ENCODE measurements around the gene ANKFN1.

ANKFN1 gene

GRCh38 chr17:56169621-56170020, 16.3 kb downstream of the ANKFN1 start:
- H3K36me3 ChIP-seq (ENCODE audit: insufficient read depth, low read length): no peaks in the 10 kb centered on the region
- peaks cover 23% of the 10 kb centered on the region for H3K4me1 ChIP-seq (ENCODE audit: insufficient read depth, low read length, poor library complexity, severe bottlenecking)
- no peaks in the 10 kb centered on the region for H3F3A ChIP-seq (ENCODE audit: low read depth)
- TF ChIP-seq EZH2phosphoT487 (IDR thresholded peaks at IDR 0.05; ENCODE audit: borderline replicate concordance): no peak
- TF ChIP-seq CTCF (conservative IDR thresholded peaks at IDR 0.05; ENCODE audit: low read length): no peak
- no peak overlapping the region for H2AFZ ChIP-seq (ENCODE audit: low read length)
- no peaks in the 10 kb centered on the region for H3K9me2 ChIP-seq (replicated peaks; ENCODE audit: low read depth, low read length)
- H3K9ac ChIP-seq (ENCODE audit: low read depth, low read length, poor library complexity, severe bottlenecking): no peak overlapping the region
- no peaks in the 10 kb centered on the region for H4K20me1 ChIP-seq (ENCODE audit: insufficient read depth, low read length, poor library complexity, severe bottlenecking)
- H3K79me2 ChIP-seq (ENCODE audit: insufficient read depth, low read length): no peaks in the 10 kb centered on the region
- H3K9me3 ChIP-seq (ENCODE audit: insufficient read depth, low read depth, low read length): no peaks in the 10 kb centered on the region
- H3K27me3 ChIP-seq (ENCODE audit: insufficient read depth, low read length, poor library complexity, severe bottlenecking): no peaks in the 10 kb centered on the region
- H3K4me2 ChIP-seq (ENCODE audit: low read depth, low read length, poor library complexity, severe bottlenecking): no peak overlapping the region
- no peak overlapping the region for H3K4me3 ChIP-seq (ENCODE audit: low read length, poor library complexity, severe bottlenecking)

GRCh38 chr17:56171186-56171959, 18.1 kb downstream of the ANKFN1 start:
- Histone ChIP-seq H3K4me3 (ENCODE audit: low read length, poor library complexity, severe bottlenecking) (no peak overlapping the region), H3K4me2 (ENCODE audit: low read depth, low read length, poor library complexity, severe bottlenecking) (no peak overlapping the region), H3F3A (ENCODE audit: low read depth) (no peaks in the 10 kb centered on the region), H2AFZ (ENCODE audit: low read length) (peak overlapping the region; percentile 78; the same call in 1 of the 2 replicates), H3K9me2 (replicated peaks; ENCODE audit: low read depth, low read length) (no peaks in the 10 kb centered on the region), H3K4me1 (ENCODE audit: insufficient read depth, low read length, poor library complexity, severe bottlenecking) (peaks cover 27% of the 10 kb centered on the region), H3K36me3 (ENCODE audit: insufficient read depth, low read length) (no peaks in the 10 kb centered on the region), H3K9ac (ENCODE audit: low read depth, low read length, poor library complexity, severe bottlenecking) (no peak overlapping the region), H3K9me3 (ENCODE audit: insufficient read depth, low read depth, low read length) (no peaks in the 10 kb centered on the region), H3K27me3 (ENCODE audit: insufficient read depth, low read length, poor library complexity, severe bottlenecking) (no peaks in the 10 kb centered on the region), H4K20me1 (ENCODE audit: insufficient read depth, low read length, poor library complexity, severe bottlenecking) (no peaks in the 10 kb centered on the region), H3K79me2 (ENCODE audit: insufficient read depth, low read length) (no peaks in the 10 kb centered on the region)
- no peak for TF ChIP-seq EZH2phosphoT487 (IDR thresholded peaks at IDR 0.05; ENCODE audit: borderline replicate concordance)
- TF ChIP-seq CTCF (conservative IDR thresholded peaks at IDR 0.05; ENCODE audit: low read length): no peak

- no peak overlapping the region for H3K4me3 ChIP-seq (ENCODE audit: low read length, poor library complexity, severe bottlenecking)
- no peaks in the 10 kb centered on the region for H4K20me1 ChIP-seq (ENCODE audit: insufficient read depth, low read length, poor library complexity, severe bottlenecking)
- no peaks in the 10 kb centered on the region for H3K27me3 ChIP-seq (ENCODE audit: insufficient read depth, low read length, poor library complexity, severe bottlenecking)
- H3K36me3 ChIP-seq (ENCODE audit: insufficient read depth, low read length): no peaks in the 10 kb centered on the region
- TF ChIP-seq EZH2phosphoT487 (IDR thresholded peaks at IDR 0.05; ENCODE audit: borderline replicate concordance): no peak
- no peak for TF ChIP-seq CTCF (conservative IDR thresholded peaks at IDR 0.05; ENCODE audit: low read length)
- peak overlapping the region; percentile 78 for H2AFZ ChIP-seq (ENCODE audit: low read length)
- no peaks in the 10 kb centered on the region for H3K79me2 ChIP-seq (ENCODE audit: insufficient read depth, low read length)
- no peaks in the 10 kb centered on the region for H3K9me2 ChIP-seq (replicated peaks; ENCODE audit: low read depth, low read length)
- H3K4me1 ChIP-seq (ENCODE audit: insufficient read depth, low read length, poor library complexity, severe bottlenecking): peaks cover 27% of the 10 kb centered on the region
- no peaks in the 10 kb centered on the region for H3K9me3 ChIP-seq (ENCODE audit: insufficient read depth, low read depth, low read length)
- H3K9ac ChIP-seq (ENCODE audit: low read depth, low read length, poor library complexity, severe bottlenecking): no peak overlapping the region
- H3F3A ChIP-seq (ENCODE audit: low read depth): no peaks in the 10 kb centered on the region
- no peak overlapping the region for H3K4me2 ChIP-seq (ENCODE audit: low read depth, low read length, poor library complexity, severe bottlenecking)
Measured at GRCh38 chr17:56172517-56172982, 19.3 kb downstream of the ANKFN1 start.

Data from Loucy (cell line).